Activated T-helper 2 cell treated with anti-CD3 and anti-CD28 coated beads, Interferon-gamma antibody, Interleukin-2, Interleukin-4, amounts not matched to agents 10 μg/mL and 5 μg/mL and 100 μg/mL, durations not matched to agents 14 hours and 24 hours and 36 hours (primary cell): ENCODE results near the gene CYBC1. TPM values are rescaled to one million over a fixed set of nuclear protein-coding genes. Genes with fewer than 3 reads are reported as not detected.

ENCODE experiments used
- total RNA-seq: library from RNA; stranded (reverse); gene quantifications from 2 replicates; pipeline ENCODE4 v1.2.3, GENCODE V29; 2022

CYBC1 gene
- total RNA-seq, 1 donor from 2014 or later: 265 TPM

Other genes starting within 250 kb of the CYBC1 start
- gene CCDC57, start 237.9 kb downstream of the CYBC1 start, total RNA-seq: 51.7 and 53.1 TPM in 2 replicates
- gene SLC16A3, start 221.7 kb downstream of the CYBC1 start, total RNA-seq: 187 and 200 TPM in 2 replicates
- gene CSNK1D, start 177.1 kb downstream of the CYBC1 start, total RNA-seq: 139 and 151 TPM in 2 replicates
- 345 and 351 TPM in 2 replicates for gene CD7, start 133.1 kb downstream of the CYBC1 start, total RNA-seq
- gene SECTM1, start 117.0 kb downstream of the CYBC1 start, total RNA-seq: 2.7 and 3.7 TPM in 2 replicates
- not detected in 2 replicates for gene TEX19, start 91.5 kb downstream of the CYBC1 start, total RNA-seq
- gene UTS2R, start 79.0 kb downstream of the CYBC1 start, total RNA-seq: 0.18 TPM in 1 of 2 replicates, not detected in the other
- gene HEXD, start 32.4 kb downstream of the CYBC1 start, total RNA-seq: 36.6 and 36.7 TPM in 2 replicates
- gene OGFOD3, start 32.2 kb downstream of the CYBC1 start, total RNA-seq: 29.1 and 30.5 TPM in 2 replicates
- 114 and 123 TPM in 2 replicates for gene NARF, start 8.0 kb upstream of the CYBC1 start, total RNA-seq
- 92.9 and 95.2 TPM in 2 replicates for gene FOXK2, start 69.0 kb upstream of the CYBC1 start, total RNA-seq
- gene WDR45B, start 197.7 kb upstream of the CYBC1 start, total RNA-seq: 63.1 and 66.9 TPM in 2 replicates
- gene RAB40B, start 247.9 kb upstream of the CYBC1 start, total RNA-seq: 4.8 and 5.4 TPM in 2 replicates